RWPE1 (cell line): ENCODE measurements around the gene RUBCN.
A peak's percentile ranks its signal among the peaks of the same experiment; 100 is the strongest.

Experiments
- CTCF ChIA-PET: fragments of 350-600 bp; sonication (Branson Sonifier 250); formaldehyde crosslinking; extraction: SDS; loops from one replicate; lab custom pipeline; 2021; lab: Yijun Ruan, JAX
- POLR2A ChIA-PET: fragments of 400-600 bp; formaldehyde crosslinking; extraction: SDS; loops from one replicate; lab custom pipeline; 2020; ENCODE audit warnings: antibody characterized with exemption; ENCODE audit not compliant: low non-redundant PET; lab: Yijun Ruan, JAX
- DNase-seq: peaks from one replicate; pipeline ENCODE4 v3.0.0; 2012; ENCODE audit warnings: low spot score
- H3K27ac ChIP-seq: fragments of 450-650 bp; 2 replicates; pipeline ENCODE4 v1.5.1; 2017
- CTCF ChIP-seq: fragments of 450-650 bp; conservative IDR thresholded peaks from 2 replicates; pipeline ENCODE4 v1.5.1; 2017; ENCODE audit warnings: low read depth, mild to moderate bottlenecking

Gene RUBCN

GRCh38 chr3:197756704-197757103 is 20.0 kb upstream of the RUBCN start:
- CTCF ChIA-PET = interaction anchor here (0.5 kb wide), 1 partner anchor 355 kb away, joined by 3 read pairs; no protein-coding TSS in a partner anchor
- POLR2A ChIA-PET = no interaction called here
- H3K27ac ChIP-seq = no peak overlapping the region
- no peak for TF ChIP-seq CTCF
- DNase-seq = no peak

- CTCF ChIA-PET = interaction anchor here (0.5 to 0.7 kb wide), 2 partner anchors 101 to 108 kb away, joined by 3 to 4 read pairs; no protein-coding TSS in a partner anchor
- no peak overlapping the region for H3K27ac ChIP-seq
- POLR2A ChIA-PET = no interaction called here
These were observed 16.6 kb upstream of the RUBCN start for GRCh38 chr3:197753263-197753662.

GRCh38 chr3:197752107-197752506 is 15.4 kb upstream of the RUBCN start:
- no peak for TF ChIP-seq CTCF
- DNase-seq = no peak
- H3K27ac ChIP-seq = peak overlapping the region; percentile 96
- ChIA-PET POLR2A (no interaction called here), CTCF (no interaction called here)

More at GRCh38 chr3:197753263-197753662, 16.6 kb upstream of the RUBCN start:
- DNase-seq = no peak
- TF ChIP-seq CTCF = no peak

DNA sequence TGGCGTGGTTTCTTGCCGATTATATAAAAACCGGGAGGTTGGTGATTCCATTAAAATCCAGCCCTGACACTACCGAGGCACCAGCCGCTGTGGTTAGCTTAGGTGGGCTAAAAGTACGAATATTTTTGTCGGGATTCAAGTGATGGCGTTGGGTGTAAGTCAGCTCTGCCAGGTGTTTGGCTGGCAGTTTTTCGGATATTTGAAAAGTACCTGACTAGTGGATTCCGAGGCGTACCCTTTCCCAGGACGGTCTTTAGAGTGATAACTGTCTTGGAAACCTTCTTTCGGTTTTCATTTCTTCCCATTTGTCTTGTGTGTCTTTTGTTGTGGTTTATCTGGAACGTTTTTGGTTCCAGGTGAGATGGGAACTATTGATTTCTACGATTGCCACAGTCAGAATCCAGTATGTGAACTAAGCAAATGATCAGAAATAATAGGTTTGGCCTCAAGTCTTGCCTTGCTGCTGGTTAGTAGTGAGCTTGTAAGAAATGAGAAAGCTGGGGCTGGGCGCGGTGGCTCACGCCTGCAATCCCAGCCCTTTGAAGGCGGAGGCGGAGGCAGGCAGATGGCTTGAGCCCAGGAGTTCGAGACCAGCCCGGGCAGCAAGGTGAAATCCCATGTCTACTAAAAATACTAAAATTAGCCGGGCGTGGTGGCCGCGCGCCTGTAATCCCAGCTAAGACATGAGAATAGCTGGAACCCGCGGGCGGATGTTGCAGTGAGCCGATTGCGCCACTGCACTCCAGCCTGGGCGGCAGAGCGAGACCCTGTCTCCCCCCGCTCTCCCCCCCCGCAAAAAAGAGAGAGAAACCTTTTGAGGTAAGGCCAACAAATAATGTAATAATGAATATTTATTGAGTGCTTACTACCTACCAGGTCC is 14.4 kb upstream of the RUBCN start:
- peak overlapping the region; percentile 96 for H3K27ac ChIP-seq
- no peak for TF ChIP-seq CTCF
- ChIA-PET POLR2A (no interaction called here), CTCF (interaction anchor here (0.6 kb wide), 1 partner anchor 77 kb away, joined by 3 read pairs; no protein-coding TSS in a partner anchor)
- DNase-seq = peak; percentile 30

DNA sequence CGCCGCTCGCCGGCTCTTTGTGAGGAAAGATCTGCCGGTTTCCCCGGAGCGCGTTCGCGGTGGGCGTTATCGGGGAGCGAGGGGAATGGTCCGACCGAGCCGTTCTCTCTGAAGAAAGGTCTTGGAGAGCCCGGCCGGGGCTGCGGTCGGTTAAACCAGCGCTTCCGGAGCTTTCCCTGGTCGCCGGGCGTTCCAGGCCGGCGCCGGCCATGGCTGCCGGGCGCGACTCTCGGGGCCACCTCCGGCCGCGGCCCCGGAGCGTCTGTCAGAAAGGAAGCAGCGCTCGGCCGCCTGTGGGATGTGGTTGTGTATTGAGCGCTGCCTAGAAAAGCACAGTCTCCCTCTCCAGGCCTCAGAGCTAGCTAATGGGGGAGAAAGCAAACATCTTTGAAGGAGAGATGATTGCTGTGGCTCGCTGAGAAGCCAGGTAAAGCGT is 13.7 kb upstream of the RUBCN start:
- CTCF ChIA-PET = no interaction called here
- peak; percentile 57 for DNase-seq
- POLR2A ChIA-PET = no interaction called here
- TF ChIP-seq CTCF = no peak
- peak overlapping the region; percentile 96 for H3K27ac ChIP-seq

DNA sequence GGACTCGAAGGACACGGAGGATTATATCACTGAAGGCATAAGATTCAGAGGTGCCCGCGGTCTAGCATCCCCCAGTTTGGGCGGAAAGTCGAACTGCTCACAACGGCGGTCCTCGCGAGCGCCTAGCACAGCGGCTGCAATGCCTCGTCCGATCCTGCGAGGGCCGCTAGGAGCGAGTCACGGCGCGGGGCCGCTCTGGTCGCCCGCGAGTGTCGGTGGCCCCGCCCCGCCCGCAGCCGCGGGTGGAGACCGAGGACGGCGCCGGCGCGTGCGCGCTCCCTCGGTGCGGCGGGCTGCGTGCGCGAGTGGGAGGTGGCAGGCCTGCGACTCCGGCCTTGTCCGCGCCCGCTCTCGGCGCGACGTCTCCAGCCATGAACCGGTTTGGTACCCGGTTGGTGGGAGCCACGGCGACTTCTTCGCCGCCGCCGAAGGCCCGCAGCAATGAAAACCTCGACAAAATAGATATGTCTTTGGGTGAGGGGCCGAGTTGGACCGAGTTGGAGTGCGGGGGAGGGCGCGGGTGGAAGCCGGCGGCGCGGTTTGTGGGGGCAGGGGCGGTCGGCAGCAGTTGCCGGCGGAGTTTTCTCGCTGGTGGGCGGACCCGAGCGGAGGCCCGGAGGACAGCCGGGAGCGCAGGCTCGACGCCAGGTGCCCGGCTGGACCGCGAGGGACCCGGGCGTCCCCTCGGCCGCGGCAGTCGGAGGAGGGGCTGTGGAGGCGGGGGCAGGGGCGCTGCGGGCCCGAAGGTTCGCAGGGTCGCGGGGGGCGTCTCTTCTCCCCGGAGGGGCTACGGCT is 13.1 kb upstream of the RUBCN start, which contains the start of gene FYTTD1:
Gene FYTTD1, plus strand, starts transcription at position 283 of the 795 bp plus-strand sequence. Its CDS starts 89 bp downstream, at position 372.
- ChIA-PET POLR2A (no interaction called here), CTCF (no interaction called here)
- peak; percentile 82 for DNase-seq
- TF ChIP-seq CTCF = peak; percentile 72
- peak within 1 kb of the TSS; percentile 96 for H3K27ac ChIP-seq
